HepG2 (cell line): ENCODE data around the gene COX7A2L. TPM values are rescaled to one million over a fixed set of nuclear protein-coding genes. Genes with fewer than 3 reads are reported as not detected.

Experiments
- ATAC-seq: fragments of 200-7000 bp; cut with Tn5 transposase; 3 replicates; pipeline ENCODE4 v1.9.1; 2020; ENCODE audit warnings: mild to moderate bottlenecking, moderate library complexity
- BruUV-seq: library from RNA; stranded (reverse); fragments of 400-500 nt; replicated peaks from 2 replicates; lab custom pipeline; 2021; lab: Mats Ljungman, UMichigan
- CTCF ChIA-PET: fragments of 300-600 bp; formaldehyde crosslinking; extraction: SDS; loops from one replicate; lab custom pipeline; 2021; ENCODE audit warnings: low total read pairs, inconsistent platforms, low intra/inter-chr PET ratio; lab: Yijun Ruan, JAX
- POLR2A ChIA-PET: fragments of 350-600 bp; sonication (Branson Sonifier 250); formaldehyde crosslinking; loops from one replicate; lab custom pipeline; 2020; ENCODE audit warnings: antibody characterized with exemption, inconsistent platforms; lab: Yijun Ruan, JAX
- DNase-seq: peaks from one replicate; pipeline ENCODE4 v3.0.0-alpha.2; 2015; ENCODE audit warnings: low spot score
- FAIRE-seq: peaks from 3 replicates; lab custom pipeline; 2011; peaks lifted over from hg19 to GRCh38; lab: Jason Lieb, UNC
- H2AFZ ChIP-seq: one replicate; pipeline ENCODE4 v1.6.1; 2011; ENCODE audit warnings: low read length, inconsistent platforms
- H3K27ac ChIP-seq: fragments of 300-600 bp; 3 replicates; pipeline ENCODE4 v1.8.0; 2011; ENCODE audit warnings: mixed run types, mild to moderate bottlenecking, mixed read lengths, low read length, inconsistent platforms; ENCODE audit not compliant: insufficient read depth; ENCODE audit errors: extremely low read length
- H3K27me3 ChIP-seq, 2 experiments: fragments of 200-600 bp in 1 of 2; 2 replicates in 1 of 2; 3 replicates in 1 of 2; pipeline versions ENCODE4 v1.6.0 to v1.8.0; 2011; ENCODE audit warnings: low read length in 2 of 2, mild to moderate bottlenecking in 2 of 2, moderate library complexity in 2 of 2, inconsistent platforms in 1 of 2; ENCODE audit not compliant: insufficient read depth in 2 of 2, control insufficient read depth in 1 of 2
- H3K36me3 ChIP-seq, 2 experiments: fragments of 200-600 bp in 1 of 2; replicated peaks in 1 of 2; 2 replicates in 1 of 2; 3 replicates in 1 of 2; pipeline versions ENCODE4 v1.5.1 to v1.8.0; 2011; ENCODE audit warnings: low read length in 2 of 2, inconsistent platforms in 1 of 2; ENCODE audit not compliant: insufficient read depth in 2 of 2, control insufficient read depth in 1 of 2
- H3K4me1 ChIP-seq: 2 replicates; pipeline ENCODE4 v1.5.1; 2012; ENCODE audit warnings: low read length, inconsistent platforms; ENCODE audit not compliant: insufficient read depth
- H3K4me2 ChIP-seq: 2 replicates; pipeline ENCODE4 v1.6.0; 2011; ENCODE audit warnings: low read depth, low read length, inconsistent platforms
- H3K4me3 ChIP-seq, 3 experiments: fragments of 200-600 bp in 1 of 3; sonication (generic), shearing (Covaris generic) in 1 of 3; replicated peaks in 1 of 3; 2 replicates each; pipeline ENCODE4 v1.5.1; 2011 to 2016; ENCODE audit warnings: low read length in 3 of 3, inconsistent platforms in 2 of 3, low read depth in 2 of 3, mild to moderate bottlenecking in 2 of 3, control low read depth in 1 of 3, mixed read lengths in 1 of 3; ENCODE audit not compliant: insufficient read depth in 1 of 3
- H3K79me2 ChIP-seq: one replicate; pipeline ENCODE4 v1.6.1; 2011; ENCODE audit warnings: low read length, inconsistent platforms; ENCODE audit not compliant: insufficient read depth
- H3K9ac ChIP-seq: 2 replicates; pipeline ENCODE4 v1.6.0; 2011; ENCODE audit warnings: mild to moderate bottlenecking, low read depth, low read length, inconsistent platforms; ENCODE audit not compliant: insufficient read depth
- H3K9me3 ChIP-seq: 2 replicates; pipeline ENCODE4 v1.5.1; 2012; ENCODE audit warnings: mild to moderate bottlenecking, low read length
- H4K20me1 ChIP-seq: 2 replicates; pipeline ENCODE4 v1.6.0; 2011; ENCODE audit warnings: inconsistent platforms, mild to moderate bottlenecking, low read length, moderate library complexity; ENCODE audit not compliant: insufficient read depth
- BATF2 ChIP-seq: sonication (generic); formaldehyde crosslinking; IDR thresholded peaks from 2 replicates; pipeline ENCODE4 v1.8.0; 2022; ENCODE audit warnings: mild to moderate bottlenecking, missing genetic modification reagents, moderate library complexity
- IRX3 ChIP-seq: sonication (generic); formaldehyde crosslinking; IDR thresholded peaks from 2 replicates; pipeline ENCODE4 v1.8.1; 2023; ENCODE audit warnings: mild to moderate bottlenecking, low read depth, missing genetic modification reagents, borderline replicate concordance
- JUND ChIP-seq: sonication (generic); formaldehyde crosslinking; IDR thresholded peaks from 2 replicates; pipeline ENCODE4 v1.8.0; 2022; ENCODE audit warnings: mild to moderate bottlenecking, missing genetic modification reagents
- NCOA2 ChIP-seq: sonication (generic); formaldehyde crosslinking; IDR thresholded peaks from 2 replicates; pipeline ENCODE4 v1.8.0; 2022; ENCODE audit warnings: inconsistent platforms
- NFRKB ChIP-seq: fragments of 450-650 bp; IDR thresholded peaks from 2 replicates; pipeline ENCODE4 v1.6.1; 2017
- RCOR2 ChIP-seq: IDR thresholded peaks from 2 replicates; pipeline ENCODE4 v1.6.1; 2016; ENCODE audit warnings: missing biosample characterization, missing genetic modification reagents
- ZBTB44 ChIP-seq: sonication (generic); formaldehyde crosslinking; IDR thresholded peaks from 2 replicates; pipeline ENCODE4 v1.4.0; 2020; ENCODE audit warnings: missing genetic modification reagents
- ZNF326 ChIP-seq: sonication (generic); formaldehyde crosslinking; IDR thresholded peaks from 2 replicates; pipeline ENCODE4 v1.4.0; 2020; ENCODE audit warnings: missing genetic modification reagents, borderline replicate concordance
- ZSCAN30 ChIP-seq: sonication (generic); formaldehyde crosslinking; IDR thresholded peaks from 2 replicates; pipeline ENCODE4 v1.5.0; 2020; ENCODE audit warnings: mild to moderate bottlenecking, missing genetic modification reagents
- WGBS: methylation state at CpG from one replicate; pipeline ENCODE4 v1.1.6; 2017; ENCODE audit warnings: low lambda C conversion rate; 5-methylcytosine and 5-hydroxymethylcytosine counted together
- in situ Hi-C: cut with HindIII; loops from 2 replicates; pipeline ENCODE4 v1.10.0; 2017; ENCODE audit warnings: low pct_unique_long_range_greater_than_20kb; ENCODE audit not compliant: extremely low pct_ligation_motif_present
- intact Hi-C: fragments of 100-400 bp; cut with micrococcal nuclease; formaldehyde crosslinking; loops from one replicate; pipeline ENCODE4 v1.10.0; 2022; ENCODE audit not compliant: unreplicated experiment
- polyA plus RNA-seq, 8 experiments: library from polyadenylated mRNA; depleted of rRNA in 3 of 8; stranded (reverse) in 7 of 8; unstranded in 1 of 8; fragments of >200 nt; fragmentation: Illumina TruSeq in 4 of 8; extraction: Trizol in 4 of 8; gene quantifications; 2 replicates each; pipeline versions ENCODE4 v1.2.1 to v1.2.3, GENCODE V29; 2011 to 2016; ENCODE audit warnings: low read depth in 4 of 8, missing spikeins in 1 of 8, mixed read lengths in 1 of 8; ENCODE audit not compliant: insufficient read depth in 1 of 8
- total RNA-seq, 5 experiments: library from RNA; depleted of rRNA; stranded (reverse); fragments of >200 nt; fragmentation: Illumina TruSeq; extraction: Trizol; gene quantifications; 2 replicates each; pipeline ENCODE4 v1.2.3, GENCODE V29; 2016; ENCODE audit warnings: low read depth in 1 of 5

Gene COX7A2L
- total and polyA plus RNA-seq, 2 of the 13 experiments (the other 11 are each of a cell fraction or from before 2014, with no cell fraction given), result 155 to 201 TPM

GRCh38 chr2:42367835-42368234 is 6.8 kb upstream of the COX7A2L start:
- Histone ChIP-seq H2AFZ (no peak overlapping the region), H3K27ac (no peak overlapping the region), H4K20me1 (no peaks in the 10 kb centered on the region), H3K4me3 (no peak overlapping the region), H3K79me2 (no peaks in the 10 kb centered on the region), H3K9ac (no peak overlapping the region), H3K4me2 (no peak overlapping the region), H3K27me3 (no peaks in the 10 kb centered on the region), H3K9me3 (no peaks in the 10 kb centered on the region), H3K36me3 (no peaks in the 10 kb centered on the region), H3K4me1 (peaks cover 19% of the 10 kb centered on the region)
- ChIA-PET POLR2A (no interaction called here), CTCF (no interaction called here)
- in situ Hi-C loops, result loop anchor here (25.0 kb wide), 1 partner anchor 506 kb away; no protein-coding TSS in a partner anchor
- BruUV-seq, result no TSS peak
- WGBS, result 49% methylated on average over 3 of the region's 3 CpGs
- FAIRE-seq, result no peak
- intact Hi-C loops, result no loop called here
- no peak for ATAC-seq
- TF ChIP-seq ZSCAN30, result no peak
- TF ChIP-seq NCOA2 (CRISPR knock-in tag), result no peak
- no peak for TF ChIP-seq NFRKB
- TF ChIP-seq JUND (CRISPR knock-in tag), result no peak
- TF ChIP-seq IRX3 (CRISPR knock-in tag), result no peak
- TF ChIP-seq BATF2, result no peak
- TF ChIP-seq ZNF326, result no peak
- TF ChIP-seq RCOR2 (CRISPR knock-in tag), result no peak
- TF ChIP-seq ZBTB44, result no peak
- TF ChIP-seq, all 625 proteins: peak for 0
- no peak for DNase-seq
